Dermis microvascular lymphatic vessel endothelial cell (primary cell): ENCODE results near the gene ANO9. TPM values are rescaled to one million over a fixed set of nuclear protein-coding genes. Genes with fewer than 3 reads are reported as not detected.
"Not testable (repeated sequence)": the region's sequence is repeated elsewhere in the genome, so short reads cannot be mapped to it uniquely, and the experiment has no call there.

Experiments
- DNase-seq, 2 donors: peaks; one replicate each; pipeline versions ENCODE4 v3.0.0 to v3.0.0-alpha.2; 2010; ENCODE audit warnings: low read depth in 2 of 2
- total RNA-seq: library from RNA; depleted of rRNA; stranded (reverse); fragments of >200 nt; gene quantifications from 2 replicates; pipeline ENCODE4 v1.2.1, GENCODE V29; 2014

The ANO9 gene
- total RNA-seq, 1 donor from 2014 or later: 1.4 TPM

GRCh38 chr11:472272-472671 is 30.5 kb upstream of the ANO9 start:
- DNase-seq: no peak

- DNase-seq: no peak
Measured at GRCh38 chr11:471468-472145, 29.8 kb upstream of the ANO9 start.

GRCh38 chr11:469684-470560 is 28.1 kb upstream of the ANO9 start:
- peak; percentile 82 to 90 for DNase-seq

- DNase-seq: not testable (repeated sequence)
Measured at GRCh38 chr11:469026-469683, 27.3 kb upstream of the ANO9 start.

- no peak for DNase-seq
Measured at GRCh38 chr11:468493-468892, 26.7 kb upstream of the ANO9 start.

- DNase-seq: no peak
Measured at GRCh38 chr11:468036-468435, 26.2 kb upstream of the ANO9 start.

GRCh38 chr11:465896-466530 is 24.2 kb upstream of the ANO9 start:
- peak in 1 of 2 donors; percentile 16 for DNase-seq

GRCh38 chr11:464316-464715 is 22.5 kb upstream of the ANO9 start:
- DNase-seq: no peak

GRCh38 chr11:462107-462890 is 20.5 kb upstream of the ANO9 start:
- DNase-seq: no peak

- no peak for DNase-seq
Measured at GRCh38 chr11:461626-462025, 19.8 kb upstream of the ANO9 start.

- DNase-seq: no peak
Measured at GRCh38 chr11:460331-461199, 18.8 kb upstream of the ANO9 start.

- no peak for DNase-seq
Measured at GRCh38 chr11:459511-460220, 17.9 kb upstream of the ANO9 start.

- DNase-seq: no peak
Measured at GRCh38 chr11:457111-457760, 15.4 kb upstream of the ANO9 start.

- no peak for DNase-seq
Measured at GRCh38 chr11:456533-456932, 14.7 kb upstream of the ANO9 start.

GRCh38 chr11:455566-456147 is 13.8 kb upstream of the ANO9 start:
- no peak for DNase-seq

GRCh38 chr11:454801-455565 is 13.2 kb upstream of the ANO9 start:
- DNase-seq: no peak

- DNase-seq: no peak
Measured at GRCh38 chr11:454043-454442, 12.2 kb upstream of the ANO9 start.

GRCh38 chr11:453564-453963 is 11.8 kb upstream of the ANO9 start:
- DNase-seq: no peak
